T-helper 2 cell (primary cell): ENCODE results near the gene MIB1.
A peak's percentile ranks its signal among the peaks of the same experiment; 100 is the strongest.
"Not testable (repeated sequence)": the region's sequence is repeated elsewhere in the genome, so short reads cannot be mapped to it uniquely, and the experiment has no call there.

Source experiments
- DNase-seq, 5 experiments: peaks; one replicate each; pipeline versions ENCODE4 v3.0.0 to v3.0.0-alpha.2; 2012 to 2022
- total RNA-seq, 2 donors: gene quantifications; one replicate each; lab custom pipeline; 2026; lab: John Stamatoyannopoulos, UW

Gene MIB1
- total RNA-seq: 79.2 to 108 reads per million in 2 donors

GRCh38 chr18:21740538-21741311, at the start of gene MIB1:
TSS of gene MIB1 (plus strand) at chr18:21740792. CDS start at chr18:21741584, 792 bp downstream.
- DNase-seq: peak; percentile 97 to 98 (median 98)

- DNase-seq: no peak
Observed at GRCh38 chr18:21693322-21693721, 47.3 kb upstream of the MIB1 start.

GRCh38 chr18:21700528-21701075, 40.0 kb upstream of the MIB1 start:
- DNase-seq: no peak

- DNase-seq: no peak
Observed at GRCh38 chr18:21701621-21702020, 39.0 kb upstream of the MIB1 start.

- no peak for DNase-seq
Observed at GRCh38 chr18:21702602-21703001, 38.0 kb upstream of the MIB1 start.

GRCh38 chr18:21703241-21703820, 37.3 kb upstream of the MIB1 start:
- peak in 2 of 5 experiments; percentile 31 to 51 for DNase-seq

- DNase-seq: peak; percentile 85 to 96 (median 90)
Observed at GRCh38 chr18:21704603-21705364, 35.8 kb upstream of the MIB1 start, which contains the start of gene ABHD3. TSS of gene ABHD3 (minus strand) at chr18:21704774. CDS start at chr18:21704665, 109 bp downstream.

GRCh38 chr18:21706386-21706865, 34.2 kb upstream of the MIB1 start:
- DNase-seq: no peak

GRCh38 chr18:21707130-21707529, 33.5 kb upstream of the MIB1 start:
- peak in 1 of 5 experiments; percentile 30 for DNase-seq

GRCh38 chr18:21714474-21714873, 26.1 kb upstream of the MIB1 start:
- peak in 1 of 5 experiments; percentile 65 for DNase-seq

- DNase-seq: no peak
Observed at GRCh38 chr18:21722687-21723086, 17.9 kb upstream of the MIB1 start.

- DNase-seq: no peak
Observed at GRCh38 chr18:21725201-21725600, 15.4 kb upstream of the MIB1 start.

GRCh38 chr18:21727702-21728101, 12.9 kb upstream of the MIB1 start:
- DNase-seq: no peak

- no peak for DNase-seq
Observed at GRCh38 chr18:21733011-21733410, 7.6 kb upstream of the MIB1 start.

- peak in 4 of 5 experiments; percentile 35 to 87 (median 51) for DNase-seq
Observed at GRCh38 chr18:21735452-21736015, 5.1 kb upstream of the MIB1 start.

- not testable (repeated sequence) for DNase-seq
Observed at GRCh38 chr18:21736926-21737325, 3.7 kb upstream of the MIB1 start.

- DNase-seq: no peak
Observed at GRCh38 chr18:21739604-21740537, 721 bp upstream of the MIB1 start.

- peak in 1 of 5 experiments; percentile 30 for DNase-seq
Observed at GRCh38 chr18:21741312-21741561, 645 bp downstream of the MIB1 start.

GRCh38 chr18:21741562-21742314, 1.1 kb downstream of the MIB1 start:
- peak in 3 of 5 experiments; percentile 9 to 38 (median 17) for DNase-seq

- peak in 1 of 5 experiments; percentile 56 for DNase-seq
Observed at GRCh38 chr18:21742315-21742687, 1.7 kb downstream of the MIB1 start.
